SK-MEL-5 (cell line): ENCODE measurements around the gene GJD3. TPM values are rescaled to one million over a fixed set of nuclear protein-coding genes. Genes with fewer than 3 reads are reported as not detected.

Source experiments
- DNase-seq: peaks from one replicate; pipeline ENCODE4 v3.0.0-alpha.2; 2016; ENCODE audit warnings: low read depth, low spot score
- in situ Hi-C: cut with HindIII; loops from 2 replicates; pipeline ENCODE4 v1.10.0; 2016; ENCODE audit warnings: low sequenced_read_pairs, high pct_unique_total_duplicates, low pct_unique_long_range_greater_than_20kb
- total RNA-seq: library from RNA; depleted of rRNA; stranded (reverse); fragments of >200 nt; shearing (Covaris generic); gene quantifications from 2 replicates; pipeline ENCODE4 v1.2.3, GENCODE V29; 2014

The GJD3 gene
- total RNA-seq, 1 experiment from 2014 or later: not detected

DNA sequence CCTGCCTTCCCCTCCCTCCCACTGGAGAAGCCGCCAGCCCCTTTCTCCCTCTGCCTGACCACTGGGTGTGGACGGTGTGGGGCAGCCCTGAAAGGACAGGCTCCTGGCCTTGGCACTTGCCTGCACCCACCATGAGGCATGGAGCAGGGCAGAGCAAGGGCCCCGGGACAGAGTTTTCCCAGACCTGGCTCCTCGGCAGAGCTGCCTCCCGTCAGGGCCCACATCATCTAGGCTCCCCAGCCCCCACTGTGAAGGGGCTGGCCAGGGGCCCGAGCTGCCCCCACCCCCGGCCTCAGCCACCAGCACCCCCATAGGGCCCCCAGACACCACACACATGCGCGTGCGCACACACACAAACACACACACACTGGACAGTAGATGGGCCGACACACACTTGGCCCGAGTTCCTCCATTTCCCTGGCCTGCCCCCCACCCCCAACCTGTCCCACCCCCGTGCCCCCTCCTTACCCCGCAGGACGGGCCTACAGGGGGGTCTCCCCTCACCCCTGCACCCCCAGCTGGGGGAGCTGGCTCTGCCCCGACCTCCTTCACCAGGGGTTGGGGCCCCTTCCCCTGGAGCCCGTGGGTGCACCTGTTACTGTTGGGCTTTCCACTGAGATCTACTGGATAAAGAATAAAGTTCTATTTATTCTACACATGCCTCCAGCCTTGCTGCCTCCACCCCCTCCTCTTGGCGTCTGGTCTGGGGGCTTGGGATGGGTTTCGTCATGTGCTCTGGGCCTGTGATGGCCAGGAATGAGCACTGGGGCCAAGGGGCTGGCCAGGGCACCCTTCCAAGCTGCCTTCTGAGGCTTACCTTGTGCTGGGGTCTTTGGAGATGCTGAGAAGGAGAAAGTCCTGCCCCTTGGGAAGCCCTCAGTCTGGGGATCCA, 7.3 kb downstream of the GJD3 start:
- no peak for DNase-seq
- in situ Hi-C loops: no loop called here

GRCh38 chr17:40355804-40356758, 8.5 kb downstream of the GJD3 start:
- in situ Hi-C loops: no loop called here

DNA sequence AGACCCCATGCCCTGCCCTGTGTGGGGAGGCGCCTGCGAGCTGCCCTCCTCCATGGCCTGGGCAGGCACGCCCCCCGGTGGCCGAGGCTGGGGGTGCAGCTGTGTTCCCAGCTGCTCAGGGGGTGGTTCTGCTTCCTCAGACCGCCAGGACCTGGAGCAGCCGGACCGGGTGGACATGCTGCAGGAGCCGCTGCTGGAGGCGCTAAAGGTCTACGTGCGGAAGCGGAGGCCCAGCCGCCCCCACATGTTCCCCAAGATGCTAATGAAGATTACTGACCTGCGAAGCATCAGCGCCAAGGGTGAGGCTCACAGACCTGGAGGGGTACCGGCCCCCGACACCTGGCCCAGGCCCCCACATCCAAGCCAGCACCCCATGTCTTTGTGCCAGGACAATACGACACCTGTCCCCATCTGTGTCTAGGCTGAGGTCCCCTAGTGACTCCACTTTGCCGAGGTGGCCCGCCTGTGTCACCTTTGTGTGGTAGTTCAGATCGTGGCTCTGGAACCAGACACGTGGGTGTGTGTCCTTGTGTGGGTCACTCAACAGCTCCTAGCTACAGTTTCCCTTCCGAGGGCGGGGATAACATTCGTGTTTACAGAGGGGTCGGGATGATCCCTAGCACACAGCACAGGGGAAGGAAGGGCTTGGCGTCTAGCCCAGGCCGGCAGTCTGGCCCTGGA, 9.3 kb downstream of the GJD3 start:
- in situ Hi-C loops: no loop called here
- peak; percentile 68 for DNase-seq

More at GRCh38 chr17:40355804-40356758, 8.5 kb downstream of the GJD3 start:
- DNase-seq: no peak

DNA sequence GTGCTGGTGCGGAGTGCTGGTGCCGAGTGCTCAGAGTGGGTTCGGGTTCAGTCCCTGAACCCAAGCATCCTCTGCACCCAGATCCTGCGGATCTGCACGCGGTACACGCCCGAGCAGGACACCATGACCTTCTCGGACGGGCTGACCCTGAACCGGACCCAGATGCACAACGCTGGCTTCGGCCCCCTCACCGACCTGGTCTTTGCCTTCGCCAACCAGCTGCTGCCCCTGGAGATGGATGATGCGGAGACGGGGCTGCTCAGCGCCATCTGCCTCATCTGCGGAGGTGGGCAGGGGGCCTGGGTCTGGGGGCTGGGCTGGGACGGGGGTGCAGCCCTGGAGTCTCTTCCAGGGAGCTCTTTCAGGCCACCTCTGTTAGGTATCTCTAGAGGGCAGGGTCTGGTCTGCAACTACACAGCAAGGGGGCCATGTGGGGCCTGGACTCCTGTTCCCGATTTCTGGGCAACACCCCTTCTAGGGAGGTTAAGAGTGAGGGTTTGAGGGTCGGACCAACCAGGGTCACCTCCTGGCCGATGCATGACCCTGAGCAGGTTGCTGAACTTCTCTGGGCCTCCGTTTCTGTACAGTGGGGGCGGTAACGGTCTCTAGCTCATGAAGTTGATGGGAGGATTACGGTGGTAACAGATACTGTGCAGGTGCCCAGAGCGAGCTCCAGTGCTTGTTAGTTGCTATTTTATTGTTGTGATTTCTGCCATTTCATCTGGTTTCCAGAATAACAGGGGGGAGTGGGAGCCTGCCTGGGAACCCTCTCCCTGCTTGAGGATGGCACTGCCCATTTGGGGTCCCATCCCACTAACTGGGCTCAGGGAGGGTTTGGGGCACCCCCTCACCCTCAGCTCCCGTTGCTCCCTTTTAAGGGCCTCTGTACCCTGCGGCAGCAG, 10.1 kb downstream of the GJD3 start:
- no peak for DNase-seq

GRCh38 chr17:40352779-40353394, 11.7 kb downstream of the GJD3 start:
- no peak for DNase-seq
- in situ Hi-C loops: no loop called here

More for the DNA sequence above, 10.1 kb downstream of the GJD3 start:
- in situ Hi-C loops: no loop called here

GRCh38 chr17:40352237-40352778, 12.2 kb downstream of the GJD3 start:
- in situ Hi-C loops: no loop called here
- no peak for DNase-seq

DNA sequence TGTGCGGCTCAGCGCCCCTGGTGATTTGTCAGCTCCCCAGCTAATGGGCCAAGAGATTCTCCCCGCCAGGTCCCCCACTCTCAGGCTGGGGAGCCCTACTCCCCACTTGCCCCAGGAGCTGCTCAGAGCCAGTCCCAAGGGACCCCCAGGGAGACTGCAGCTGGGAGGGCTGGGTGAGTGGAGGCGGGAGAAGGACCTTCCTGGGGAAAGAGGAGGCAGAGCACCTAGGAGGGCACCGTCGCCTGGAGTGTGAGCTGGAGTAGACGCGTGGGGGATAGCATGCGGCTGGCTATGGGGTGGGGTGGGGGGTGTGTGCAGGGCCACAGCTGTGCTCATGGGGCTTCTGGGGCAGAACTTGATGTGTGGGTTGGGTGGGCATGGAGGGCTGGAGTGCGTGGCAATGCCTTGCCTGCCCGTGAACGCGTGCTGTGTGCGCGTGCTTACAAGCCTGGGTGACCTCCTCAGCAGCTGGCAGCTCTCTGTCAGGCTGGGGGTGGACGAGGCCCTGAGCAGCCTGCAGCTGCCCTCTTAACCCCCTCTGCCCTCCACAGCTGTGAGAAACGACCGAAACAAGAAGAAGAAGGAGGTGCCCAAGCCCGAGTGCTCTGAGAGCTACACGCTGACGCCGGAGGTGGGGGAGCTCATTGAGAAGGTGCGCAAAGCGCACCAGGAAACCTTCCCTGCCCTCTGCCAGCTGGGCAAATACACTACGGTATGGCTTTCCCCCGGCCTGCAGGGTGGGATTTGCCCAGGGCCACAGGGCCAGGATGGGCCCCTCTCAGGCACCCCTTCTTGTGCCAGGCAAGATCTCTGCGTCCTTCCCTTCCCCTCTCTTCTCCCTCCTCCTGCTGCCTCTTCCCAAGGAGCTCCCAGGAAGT, 12.9 kb downstream of the GJD3 start:
- in situ Hi-C loops: no loop called here
- DNase-seq: no peak

DNA sequence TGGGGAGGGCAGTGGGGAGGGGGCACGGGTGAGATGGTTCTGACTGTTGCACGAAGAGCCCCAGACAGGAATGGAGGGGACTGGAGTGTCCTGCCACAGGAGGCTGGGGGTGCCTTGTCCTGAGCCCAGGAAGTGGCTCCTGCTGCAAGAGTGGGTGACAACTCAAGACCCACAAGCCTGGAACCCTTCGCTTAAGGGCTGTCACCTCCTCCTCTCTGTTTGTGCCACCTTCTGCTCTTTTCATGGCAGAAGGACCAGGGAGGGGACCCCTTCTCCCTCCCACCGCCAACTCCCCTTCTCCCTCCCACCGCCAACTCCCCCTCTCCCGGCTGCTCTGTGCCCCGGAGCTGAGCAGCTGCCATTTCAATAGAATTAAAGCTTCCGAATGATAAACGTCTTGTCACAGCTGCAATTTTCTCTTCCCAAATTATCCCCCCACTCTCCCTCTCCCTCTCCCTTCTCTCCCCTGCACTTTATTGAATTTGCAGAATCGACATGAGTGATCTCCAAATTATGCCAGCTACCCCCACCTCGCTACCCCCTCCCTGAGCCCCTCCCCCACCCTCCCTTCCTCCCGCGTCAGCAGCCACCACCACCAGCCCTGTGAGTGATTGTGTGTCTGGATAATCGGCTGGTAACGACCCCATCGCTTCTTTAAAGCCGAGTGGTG, 13.7 kb downstream of the GJD3 start:
- in situ Hi-C loops: no loop called here
- DNase-seq: no peak

DNA sequence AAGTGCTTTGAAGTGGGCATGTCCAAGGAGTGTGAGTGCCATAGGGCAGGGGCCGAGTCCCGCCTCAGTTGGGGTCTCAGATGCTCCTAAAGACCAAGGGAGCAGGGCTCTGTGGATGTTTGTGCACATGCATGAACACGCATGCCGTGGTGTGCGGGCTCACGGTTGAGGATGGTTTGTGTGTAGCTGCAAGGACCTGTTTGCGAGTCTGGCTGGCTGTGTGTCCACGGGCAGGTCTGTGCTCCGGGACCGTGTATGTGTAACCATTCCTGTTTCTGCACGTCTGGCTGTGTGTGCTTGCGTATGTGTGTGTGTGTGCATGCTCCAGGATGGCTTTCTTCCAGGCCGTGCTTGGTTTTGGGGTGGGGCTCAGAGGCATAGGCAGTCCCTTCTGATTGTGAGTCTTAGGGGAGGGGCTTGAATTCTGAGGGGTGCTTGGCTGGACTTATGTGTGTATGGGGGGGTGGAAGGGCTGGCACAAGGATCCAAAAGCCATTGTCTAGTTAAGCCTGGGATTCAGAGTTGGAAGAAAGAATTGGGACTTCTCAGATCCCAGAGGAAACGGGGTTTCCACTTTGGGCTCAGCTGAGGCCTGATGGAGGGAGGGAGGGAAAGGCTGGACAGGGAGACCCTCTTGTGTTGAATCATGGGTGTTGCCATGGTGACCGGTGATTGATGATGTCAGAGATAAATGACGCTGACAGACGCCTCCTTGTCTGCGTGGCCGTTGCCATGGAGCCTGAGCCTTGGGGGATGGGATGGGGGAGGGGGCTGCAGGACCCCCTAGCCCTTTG, 14.4 kb downstream of the GJD3 start:
- in situ Hi-C loops: no loop called here

GRCh38 chr17:40349477-40349894, 15.1 kb downstream of the GJD3 start:
- DNase-seq: no peak
- in situ Hi-C loops: no loop called here

More for the DNA sequence above, 14.4 kb downstream of the GJD3 start:
- peak; percentile 15 for DNase-seq

GRCh38 chr17:40348562-40349476, 15.7 kb downstream of the GJD3 start:
- in situ Hi-C loops: no loop called here
- no peak for DNase-seq

GRCh38 chr17:40348136-40348504, 16.4 kb downstream of the GJD3 start:
- no peak for DNase-seq
- in situ Hi-C loops: no loop called here
